Activated T-helper 17 cell treated with anti-CD3 and anti-CD28 coated beads, Interleukin-2, amount 50 U/mL, for 72 hours (primary cell): ENCODE measurements around the gene GSN. TPM values are rescaled to one million over a fixed set of nuclear protein-coding genes. Genes with fewer than 3 reads are reported as not detected.

Experiments
- ATAC-seq: fragments of 150-1000 bp; cut with Tn5 transposase; replicated peaks from 2 replicates; pipeline ENCODE4 v1.10.0; 2021; ENCODE audit warnings: mild to moderate bottlenecking, moderate library complexity
- H3K27ac Mint-ChIP-seq: one replicate; pipeline ENCODE4 v1.8.0; 2022; ENCODE audit warnings: mixed read lengths
- H3K27me3 Mint-ChIP-seq: one replicate; pipeline ENCODE4 v1.8.0; 2022; ENCODE audit warnings: mixed read lengths
- H3K36me3 Mint-ChIP-seq: one replicate; pipeline ENCODE4 v1.8.0; 2022; ENCODE audit warnings: low read depth, mild to moderate bottlenecking, mixed read lengths
- H3K4me1 Mint-ChIP-seq: one replicate; pipeline ENCODE4 v1.8.0; 2022; ENCODE audit warnings: mixed read lengths
- H3K4me3 Mint-ChIP-seq: one replicate; pipeline ENCODE4 v1.8.0; 2022; ENCODE audit warnings: mild to moderate bottlenecking, mixed read lengths
- H3K9me3 Mint-ChIP-seq: one replicate; pipeline ENCODE4 v1.8.0; 2022; ENCODE audit warnings: mixed read lengths
- total RNA-seq, 2 donors: library from RNA; stranded (reverse); gene quantifications; one replicate each; pipeline ENCODE4 v1.2.3, GENCODE V29; 2022

Gene GSN
- total RNA-seq, 2 donors from 2014 or later, result 5.1 to 5.6 TPM

DNA sequence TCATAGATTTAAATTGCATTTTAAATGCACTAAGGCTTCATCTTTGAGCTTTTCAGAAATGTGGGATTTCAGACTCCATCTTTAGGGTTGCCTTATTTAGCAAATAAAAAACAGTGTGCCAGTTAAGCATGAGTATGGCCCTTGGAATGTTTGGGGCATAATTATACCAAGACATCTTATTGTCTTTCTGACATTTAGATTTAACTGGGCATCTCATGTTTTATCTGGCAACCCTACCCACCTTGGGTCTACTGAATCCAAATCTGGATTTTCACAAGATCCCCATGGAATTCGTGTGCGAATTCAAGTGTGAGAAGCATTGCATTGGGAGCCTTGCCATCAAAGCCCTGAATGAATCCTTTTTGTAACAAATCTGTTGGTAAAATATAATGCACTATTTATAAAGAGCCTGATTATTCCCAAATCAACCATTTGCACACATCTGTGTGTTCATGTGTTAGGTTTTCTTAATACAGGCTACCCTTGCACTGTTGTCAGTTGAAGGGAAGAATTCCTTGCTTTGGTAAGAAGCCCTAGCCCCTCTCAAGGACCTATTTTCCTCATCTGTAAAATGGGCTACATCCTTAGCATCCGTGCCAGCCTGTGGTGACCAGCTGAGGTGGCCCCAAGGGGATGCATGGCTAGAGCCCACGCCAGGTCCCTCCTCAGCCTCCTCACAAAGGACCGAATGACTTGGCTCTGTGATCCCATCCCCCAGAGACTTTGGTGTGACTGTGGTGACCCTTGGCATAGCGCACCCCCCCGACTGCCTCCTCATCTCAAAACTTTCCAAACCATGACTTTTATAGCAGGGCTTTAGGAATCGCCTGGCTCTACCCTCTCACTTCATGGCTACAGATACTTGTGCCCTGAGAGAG is 8.1 kb downstream of the GSN start:
- Mint-ChIP-seq H3K9me3 (no peaks in the 10 kb centered on the region), H3K27me3 (no peaks in the 10 kb centered on the region), H3K4me3 (no peak overlapping the region), H3K36me3 (no peaks in the 10 kb centered on the region), H3K4me1 (peaks cover 6% of the 10 kb centered on the region), H3K27ac (no peak overlapping the region)
- no peak for ATAC-seq

DNA sequence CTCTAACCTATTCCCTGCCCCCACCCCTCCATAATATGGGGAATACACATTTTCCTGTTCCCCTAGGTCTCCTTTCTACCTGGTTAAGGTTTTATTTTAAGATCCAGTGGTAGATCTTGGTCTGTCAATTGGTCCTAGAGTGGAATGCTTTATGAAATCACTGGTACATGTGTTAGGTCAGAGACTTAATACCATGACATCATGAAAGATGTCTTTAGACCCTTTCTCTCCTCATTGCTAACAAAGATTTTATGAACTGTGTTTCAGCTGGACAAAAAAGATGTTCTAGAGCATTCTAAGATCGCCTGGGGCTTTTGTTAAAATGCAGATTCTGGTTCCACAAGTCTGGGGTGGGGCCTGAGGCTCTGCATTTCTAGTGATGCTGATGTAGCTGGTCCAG is 9.1 kb downstream of the GSN start:
- Mint-ChIP-seq H3K27me3 (no peaks in the 10 kb centered on the region), H3K9me3 (no peaks in the 10 kb centered on the region), H3K27ac (no peak overlapping the region), H3K36me3 (no peaks in the 10 kb centered on the region), H3K4me1 (peaks cover 10% of the 10 kb centered on the region), H3K4me3 (no peak overlapping the region)
- no peak for ATAC-seq

- H3K27ac Mint-ChIP-seq, result no peak overlapping the region
- no peaks in the 10 kb centered on the region for H3K36me3 Mint-ChIP-seq
- H3K9me3 Mint-ChIP-seq, result no peaks in the 10 kb centered on the region
Observed at GRCh38 chr9:121277518-121278295, 9.7 kb downstream of the GSN start.

GRCh38 chr9:121278477-121279261 is 10.7 kb downstream of the GSN start:
- Mint-ChIP-seq H3K27ac (peak overlapping the region; percentile 15), H3K4me1 (peaks cover 10% of the 10 kb centered on the region), H3K27me3 (no peaks in the 10 kb centered on the region), H3K36me3 (no peaks in the 10 kb centered on the region), H3K4me3 (no peak overlapping the region), H3K9me3 (no peaks in the 10 kb centered on the region)
- peak; percentile 74 for ATAC-seq

More at GRCh38 chr9:121277518-121278295, 9.7 kb downstream of the GSN start:
- no peak for ATAC-seq
- Mint-ChIP-seq H3K4me3 (no peak overlapping the region), H3K4me1 (peaks cover 10% of the 10 kb centered on the region), H3K27me3 (no peaks in the 10 kb centered on the region)

DNA sequence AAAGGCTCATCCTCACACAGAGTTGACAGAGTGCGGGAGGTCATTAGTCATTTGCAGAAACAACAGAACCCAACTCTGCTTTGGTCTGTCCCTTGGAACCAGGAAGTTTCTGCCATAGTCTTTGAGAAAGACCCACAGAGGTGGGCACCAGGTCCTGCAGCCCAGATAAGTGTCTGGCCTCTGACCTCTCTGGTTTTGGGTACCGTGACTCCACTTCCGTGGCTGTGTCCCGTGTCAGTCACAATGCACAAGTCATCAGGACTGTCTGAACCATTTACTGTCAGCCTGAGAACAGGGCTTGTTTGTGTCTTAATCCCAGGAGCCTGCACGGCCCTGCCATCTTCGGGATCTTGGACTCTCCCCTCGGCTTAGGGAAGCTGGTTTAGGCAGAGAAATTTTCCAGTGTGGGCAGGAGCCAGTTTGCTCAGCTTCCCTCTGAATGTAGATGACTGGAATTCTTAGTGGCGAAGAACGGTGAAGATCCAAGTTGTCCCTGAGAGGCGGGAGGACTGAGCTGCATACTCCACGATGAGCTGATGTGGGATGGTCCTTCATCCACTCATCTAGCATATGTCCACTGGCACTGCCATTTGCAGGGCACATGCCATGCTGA is 11.9 kb downstream of the GSN start:
- Mint-ChIP-seq H3K36me3 (no peaks in the 10 kb centered on the region), H3K27me3 (no peaks in the 10 kb centered on the region), H3K4me1 (peaks cover 10% of the 10 kb centered on the region), H3K9me3 (no peaks in the 10 kb centered on the region), H3K27ac (peak overlapping the region; percentile 15), H3K4me3 (no peak overlapping the region)
- ATAC-seq, result no peak

GRCh38 chr9:121280715-121281613 is 13.0 kb downstream of the GSN start:
- no peak for ATAC-seq
- H3K4me1 Mint-ChIP-seq, result peaks cover 10% of the 10 kb centered on the region
- no peak overlapping the region for H3K27ac Mint-ChIP-seq
- no peak overlapping the region for H3K4me3 Mint-ChIP-seq
- no peaks in the 10 kb centered on the region for H3K9me3 Mint-ChIP-seq
- no peaks in the 10 kb centered on the region for H3K27me3 Mint-ChIP-seq
- H3K36me3 Mint-ChIP-seq, result no peaks in the 10 kb centered on the region

DNA sequence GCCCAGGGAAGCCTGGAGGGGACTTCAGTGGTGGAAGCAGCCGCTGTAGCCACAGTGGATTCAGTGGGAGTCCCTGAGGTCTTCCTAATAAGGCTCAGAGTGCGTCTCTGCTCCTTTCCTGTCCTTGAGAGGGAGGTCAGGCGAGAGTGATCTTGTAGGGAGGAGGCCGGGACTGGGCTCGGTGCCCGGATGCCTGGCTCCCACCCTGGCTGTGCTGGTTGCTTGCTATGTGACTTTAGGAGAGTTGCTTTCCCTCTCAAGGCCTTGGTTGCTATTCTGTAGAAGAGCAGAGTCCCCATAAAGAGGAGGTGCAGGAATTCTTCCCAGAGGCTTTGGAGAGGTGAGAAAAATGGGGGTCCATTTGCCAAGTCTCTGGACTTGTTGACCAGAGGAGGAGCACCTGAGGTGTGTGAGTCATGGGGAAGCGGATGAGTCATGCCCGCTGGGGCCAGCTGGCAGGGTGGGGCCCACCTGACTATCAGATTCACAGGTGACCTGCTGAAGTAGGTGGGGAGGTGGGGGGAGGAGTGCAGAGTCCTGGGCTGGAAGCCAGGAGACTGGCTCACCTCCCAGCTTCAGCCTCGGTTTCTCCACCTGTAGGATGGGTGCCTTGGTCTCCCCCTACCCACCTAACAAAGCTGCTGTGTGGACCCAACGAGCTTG is 13.8 kb downstream of the GSN start:
- no peaks in the 10 kb centered on the region for H3K36me3 Mint-ChIP-seq
- peak; percentile 28 for ATAC-seq
- H3K27ac Mint-ChIP-seq, result peak overlapping the region; percentile 51
- no peak overlapping the region for H3K4me3 Mint-ChIP-seq
- H3K27me3 Mint-ChIP-seq, result no peaks in the 10 kb centered on the region
- peaks cover 15% of the 10 kb centered on the region for H3K4me1 Mint-ChIP-seq
- H3K9me3 Mint-ChIP-seq, result no peaks in the 10 kb centered on the region

DNA sequence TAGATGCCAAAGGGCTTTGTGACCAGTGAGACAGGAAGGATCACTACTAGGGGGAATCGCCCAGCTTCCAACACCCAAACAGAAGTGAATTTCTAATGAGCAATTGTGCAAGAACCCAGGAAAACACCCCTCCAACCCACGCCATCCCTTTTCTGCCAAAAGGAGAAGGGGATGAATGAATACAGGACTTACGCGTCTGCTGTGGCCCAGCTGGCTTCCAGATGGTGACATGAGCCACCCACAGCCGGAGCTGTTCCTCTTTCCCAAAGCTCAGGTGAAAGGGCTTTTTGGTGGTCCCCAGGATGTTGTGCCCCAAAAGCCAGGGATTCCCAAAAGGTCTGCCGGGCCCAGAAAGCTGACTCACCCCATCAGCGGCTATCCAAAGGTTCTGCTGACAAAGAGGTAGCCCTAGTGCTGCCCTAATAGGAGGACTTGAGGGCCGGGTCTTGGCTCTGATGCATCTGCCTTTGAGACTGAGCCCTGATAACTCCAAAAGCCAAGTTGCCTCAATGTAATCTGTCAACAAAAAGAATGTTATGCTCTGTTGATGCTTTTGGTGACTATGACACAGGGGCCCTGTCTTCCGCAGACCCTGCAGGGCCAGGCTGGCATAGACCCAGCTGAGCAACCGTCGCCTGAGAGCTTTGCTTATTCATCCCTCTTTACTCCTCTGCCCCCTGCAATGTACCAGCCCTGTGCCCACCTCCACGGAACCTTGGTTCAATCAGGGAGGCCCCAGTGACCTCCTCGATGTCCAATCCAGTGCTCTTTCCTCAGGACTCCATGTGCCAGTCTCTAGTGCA is 14.5 kb downstream of the GSN start:
- no peak overlapping the region for H3K27ac Mint-ChIP-seq
- H3K9me3 Mint-ChIP-seq, result no peaks in the 10 kb centered on the region
- no peak overlapping the region for H3K4me3 Mint-ChIP-seq
- no peak for ATAC-seq
- H3K27me3 Mint-ChIP-seq, result no peaks in the 10 kb centered on the region
- H3K36me3 Mint-ChIP-seq, result no peaks in the 10 kb centered on the region
- H3K4me1 Mint-ChIP-seq, result peaks cover 15% of the 10 kb centered on the region

- no peak for ATAC-seq
- no peak overlapping the region for H3K27ac Mint-ChIP-seq
- peaks cover 15% of the 10 kb centered on the region for H3K4me1 Mint-ChIP-seq
- no peak overlapping the region for H3K4me3 Mint-ChIP-seq
- no peaks in the 10 kb centered on the region for H3K9me3 Mint-ChIP-seq
- H3K36me3 Mint-ChIP-seq, result no peaks in the 10 kb centered on the region
- H3K27me3 Mint-ChIP-seq, result no peaks in the 10 kb centered on the region
Observed at GRCh38 chr9:121283080-121283398, 15.1 kb downstream of the GSN start.

DNA sequence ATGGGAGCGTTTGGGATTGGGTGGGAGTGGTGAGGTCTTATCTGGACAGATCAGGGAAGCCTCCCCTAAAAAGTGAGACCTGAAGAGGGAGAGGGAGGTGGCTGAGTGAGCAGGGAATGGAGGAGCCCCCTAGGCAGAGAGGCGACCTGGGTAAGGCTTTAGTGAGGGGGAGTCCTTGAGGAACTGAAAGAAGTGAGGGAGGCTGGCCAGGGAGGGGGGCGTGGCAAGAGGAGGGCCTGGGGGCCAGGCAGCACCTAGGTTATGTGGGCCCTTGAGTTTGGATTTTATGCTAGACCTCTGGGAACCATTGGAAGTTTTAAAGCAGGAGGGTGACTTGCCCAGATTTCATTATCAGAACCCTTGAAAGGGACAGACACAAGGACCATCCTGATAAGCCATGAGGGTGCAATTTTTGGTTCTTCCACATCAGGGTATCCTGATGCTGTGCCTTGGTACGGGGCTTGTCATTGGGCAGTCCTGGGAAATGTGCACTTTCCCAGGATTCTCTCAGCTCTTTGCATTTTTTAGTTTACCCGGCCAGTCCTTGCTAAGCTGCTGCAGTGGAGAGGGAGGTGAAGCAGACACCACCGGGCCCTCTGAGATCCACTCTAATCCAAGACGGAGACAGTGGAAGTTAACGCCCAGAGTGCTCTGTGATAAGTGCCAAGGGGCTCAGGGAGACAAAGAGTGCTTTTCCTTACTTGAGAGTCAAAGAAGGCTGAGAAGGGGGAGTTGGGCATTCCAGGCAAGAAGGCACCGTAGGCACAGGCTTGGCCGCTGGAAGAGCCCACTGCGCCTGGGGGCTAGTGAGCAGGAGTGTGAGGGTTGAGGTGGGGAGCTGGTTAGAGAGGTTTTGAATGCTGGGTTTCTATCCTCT is 16.1 kb downstream of the GSN start:
- Mint-ChIP-seq H3K4me3 (no peak overlapping the region), H3K4me1 (peaks cover 10% of the 10 kb centered on the region), H3K27me3 (no peaks in the 10 kb centered on the region), H3K36me3 (no peaks in the 10 kb centered on the region), H3K9me3 (no peaks in the 10 kb centered on the region), H3K27ac (peak overlapping the region; percentile 34)
- no peak for ATAC-seq

GRCh38 chr9:121284733-121285451 is 16.9 kb downstream of the GSN start:
- Mint-ChIP-seq H3K9me3 (no peaks in the 10 kb centered on the region), H3K36me3 (no peaks in the 10 kb centered on the region), H3K27ac (peak overlapping the region; percentile 34), H3K27me3 (no peaks in the 10 kb centered on the region), H3K4me1 (peaks cover 9% of the 10 kb centered on the region), H3K4me3 (no peak overlapping the region)
- no peak for ATAC-seq
